ENCODE measurements around the gene SHD. TPM values are rescaled to one million over a fixed set of nuclear protein-coding genes. Genes with fewer than 3 reads are reported as not detected.

Gene SHD
- total RNA-seq, 1 donor from 2014 or later: not detected

DNA sequence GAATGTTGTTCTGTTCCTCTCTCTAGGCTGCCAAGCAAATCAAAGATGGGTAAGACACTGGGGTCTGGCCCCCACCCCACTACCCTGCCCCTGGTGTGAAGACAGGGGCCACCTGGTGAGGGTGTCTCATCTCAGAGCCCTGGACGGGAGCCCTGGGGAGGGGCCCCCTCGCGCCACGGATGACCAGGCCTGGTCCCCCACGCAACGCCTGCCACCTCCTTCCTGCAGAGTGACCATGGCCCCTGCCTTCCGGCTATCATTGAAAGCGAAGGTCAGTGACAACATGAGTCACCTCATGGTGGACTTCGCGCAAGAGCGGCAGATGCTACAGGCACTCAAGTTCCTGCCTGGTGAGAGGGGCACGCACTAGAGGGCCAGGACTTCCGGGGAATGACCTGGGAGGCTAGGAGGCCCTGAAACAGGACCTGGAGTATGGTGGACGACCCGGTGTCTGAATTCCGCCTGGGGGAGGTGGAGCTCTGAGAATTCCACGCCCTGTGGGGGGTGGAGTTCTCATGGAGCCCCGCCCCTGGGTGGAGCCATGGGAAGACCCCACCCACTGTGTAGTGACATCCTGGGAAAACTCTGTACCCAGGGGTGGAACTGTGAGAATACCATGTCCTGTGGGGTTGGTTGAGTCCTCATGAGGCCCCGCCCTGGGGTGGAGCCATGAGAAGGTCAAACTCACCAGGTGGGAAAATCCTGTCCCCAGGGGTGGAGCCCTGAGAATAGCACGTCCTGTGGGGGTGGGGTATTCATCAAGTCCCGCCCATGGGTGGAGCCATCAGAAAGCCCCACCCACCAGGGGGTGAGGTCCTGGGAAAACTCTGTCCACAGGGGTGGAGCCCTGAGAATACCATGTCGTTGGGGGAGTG, 31.4 kb downstream of the SHD start:
- TF ChIP-seq, protein P1, sequence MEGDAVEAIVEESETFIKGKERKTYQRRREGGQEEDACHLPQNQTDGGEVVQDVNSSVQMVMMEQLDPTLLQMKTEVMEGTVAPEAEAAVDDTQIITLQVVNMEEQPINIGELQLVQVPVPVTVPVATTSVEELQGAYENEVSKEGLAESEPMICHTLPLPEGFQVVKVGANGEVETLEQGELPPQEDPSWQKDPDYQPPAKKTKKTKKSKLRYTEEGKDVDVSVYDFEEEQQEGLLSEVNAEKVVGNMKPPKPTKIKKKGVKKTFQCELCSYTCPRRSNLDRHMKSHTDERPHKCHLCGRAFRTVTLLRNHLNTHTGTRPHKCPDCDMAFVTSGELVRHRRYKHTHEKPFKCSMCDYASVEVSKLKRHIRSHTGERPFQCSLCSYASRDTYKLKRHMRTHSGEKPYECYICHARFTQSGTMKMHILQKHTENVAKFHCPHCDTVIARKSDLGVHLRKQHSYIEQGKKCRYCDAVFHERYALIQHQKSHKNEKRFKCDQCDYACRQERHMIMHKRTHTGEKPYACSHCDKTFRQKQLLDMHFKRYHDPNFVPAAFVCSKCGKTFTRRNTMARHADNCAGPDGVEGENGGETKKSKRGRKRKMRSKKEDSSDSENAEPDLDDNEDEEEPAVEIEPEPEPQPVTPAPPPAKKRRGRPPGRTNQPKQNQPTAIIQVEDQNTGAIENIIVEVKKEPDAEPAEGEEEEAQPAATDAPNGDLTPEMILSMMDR (IDR thresholded peaks at IDR 0.05; ENCODE audit: insufficient read depth, low read length, poor library complexity, severe bottlenecking): no peak
- Histone ChIP-seq H3K27me3 (ENCODE audit: control insufficient read depth, insufficient read depth, low read length) (no peaks in the 10 kb centered on the region), H3K36me3 (ENCODE audit: control insufficient read depth, insufficient read depth, low read length) (no peaks in the 10 kb centered on the region), H3K4me3 (ENCODE audit: low read depth, low read length) (no peak overlapping the region)
- no peak for DNase-seq (ENCODE audit: low read depth)

DNA sequence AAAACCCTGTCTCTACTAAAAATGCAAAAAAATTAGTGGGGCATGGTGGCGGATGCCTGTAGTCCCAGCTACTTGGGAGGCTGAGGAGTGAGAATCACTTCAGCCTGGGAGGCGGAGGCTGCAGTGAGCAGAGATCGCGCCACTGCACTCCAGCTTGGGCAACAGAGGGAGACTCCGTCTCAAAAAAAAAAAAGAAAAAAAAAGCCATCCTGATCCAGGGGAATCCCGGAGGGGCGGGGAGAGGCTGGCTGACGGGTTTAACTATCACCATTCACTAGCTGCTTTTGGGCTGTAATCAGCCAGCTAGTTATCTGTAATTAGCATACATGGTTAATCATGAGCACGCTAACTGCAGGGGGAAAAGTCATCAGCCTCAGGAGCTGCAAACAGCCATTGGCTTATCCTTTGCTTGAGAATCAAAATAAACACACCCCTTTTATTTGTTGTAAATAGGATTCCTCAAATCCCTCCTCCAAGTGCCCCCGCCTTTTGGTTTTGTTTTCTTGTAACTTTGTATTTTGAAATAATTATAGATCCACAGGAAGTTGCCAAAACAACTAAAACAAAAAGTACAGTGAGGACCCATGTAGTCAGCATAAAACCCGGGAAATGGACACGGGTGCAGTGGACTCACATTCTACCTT, 34.9 kb downstream of the SHD start:
- no peak overlapping the region for H3K4me3 ChIP-seq (ENCODE audit: low read depth, low read length)
- DNase-seq (ENCODE audit: low read depth): no peak
- TF ChIP-seq, protein P1 (IDR thresholded peaks at IDR 0.05; ENCODE audit: insufficient read depth, low read length, poor library complexity, severe bottlenecking): no peak
- no peaks in the 10 kb centered on the region for H3K36me3 ChIP-seq (ENCODE audit: control insufficient read depth, insufficient read depth, low read length)
- H3K27me3 ChIP-seq (ENCODE audit: control insufficient read depth, insufficient read depth, low read length): no peaks in the 10 kb centered on the region

DNA sequence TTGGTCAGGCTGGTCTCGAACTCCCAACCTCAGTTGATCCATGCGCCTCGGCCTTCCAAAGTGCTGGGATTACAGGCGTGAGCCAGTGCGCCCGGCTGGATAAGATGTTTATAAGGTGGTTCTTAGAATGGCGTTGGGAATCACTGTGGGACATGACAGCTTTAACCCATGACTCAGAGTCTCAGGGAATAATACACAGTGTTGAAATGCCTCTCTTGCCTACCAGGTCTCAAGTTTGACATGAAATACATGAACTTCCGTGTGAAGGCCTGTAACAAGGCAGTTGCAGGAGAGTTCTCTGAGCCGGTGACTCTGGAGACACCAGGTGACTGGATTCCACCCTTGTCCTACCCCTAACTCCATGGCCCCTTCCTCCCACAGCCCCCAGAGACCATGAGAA, 37.9 kb downstream of the SHD start:
- no peak overlapping the region for H3K4me3 ChIP-seq (ENCODE audit: low read depth, low read length)
- TF ChIP-seq, protein P1 (IDR thresholded peaks at IDR 0.05; ENCODE audit: insufficient read depth, low read length, poor library complexity, severe bottlenecking): no peak
- DNase-seq (ENCODE audit: low read depth): no peak
- H3K36me3 ChIP-seq (ENCODE audit: control insufficient read depth, insufficient read depth, low read length): no peaks in the 10 kb centered on the region
- no peaks in the 10 kb centered on the region for H3K27me3 ChIP-seq (ENCODE audit: control insufficient read depth, insufficient read depth, low read length)

DNA sequence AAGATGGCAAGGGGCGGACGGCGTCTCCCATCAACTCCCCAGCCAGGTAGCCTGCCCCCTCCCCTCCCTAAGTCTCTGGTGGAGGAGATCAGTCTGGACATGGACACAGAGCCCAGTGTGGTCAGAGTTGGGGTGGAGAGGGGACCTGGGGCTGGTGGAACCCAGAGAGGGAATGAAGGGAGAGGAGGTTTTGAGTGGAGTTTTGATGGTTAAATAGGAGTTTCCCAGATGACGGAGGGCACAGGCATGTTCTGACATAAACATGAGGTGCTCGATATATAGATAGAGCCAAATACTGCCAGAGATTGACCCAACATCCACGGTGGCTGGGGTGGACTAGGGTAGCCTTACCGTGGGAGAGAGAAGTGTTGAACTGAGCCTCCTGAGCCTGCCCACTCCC, 39.4 kb downstream of the SHD start:
- DNase-seq (ENCODE audit: low read depth): no peak
- TF ChIP-seq, protein P1 (IDR thresholded peaks at IDR 0.05; ENCODE audit: insufficient read depth, low read length, poor library complexity, severe bottlenecking): no peak
- no peaks in the 10 kb centered on the region for H3K27me3 ChIP-seq (ENCODE audit: control insufficient read depth, insufficient read depth, low read length)
- no peak overlapping the region for H3K4me3 ChIP-seq (ENCODE audit: low read depth, low read length)
- H3K36me3 ChIP-seq (ENCODE audit: control insufficient read depth, insufficient read depth, low read length): no peaks in the 10 kb centered on the region

DNA sequence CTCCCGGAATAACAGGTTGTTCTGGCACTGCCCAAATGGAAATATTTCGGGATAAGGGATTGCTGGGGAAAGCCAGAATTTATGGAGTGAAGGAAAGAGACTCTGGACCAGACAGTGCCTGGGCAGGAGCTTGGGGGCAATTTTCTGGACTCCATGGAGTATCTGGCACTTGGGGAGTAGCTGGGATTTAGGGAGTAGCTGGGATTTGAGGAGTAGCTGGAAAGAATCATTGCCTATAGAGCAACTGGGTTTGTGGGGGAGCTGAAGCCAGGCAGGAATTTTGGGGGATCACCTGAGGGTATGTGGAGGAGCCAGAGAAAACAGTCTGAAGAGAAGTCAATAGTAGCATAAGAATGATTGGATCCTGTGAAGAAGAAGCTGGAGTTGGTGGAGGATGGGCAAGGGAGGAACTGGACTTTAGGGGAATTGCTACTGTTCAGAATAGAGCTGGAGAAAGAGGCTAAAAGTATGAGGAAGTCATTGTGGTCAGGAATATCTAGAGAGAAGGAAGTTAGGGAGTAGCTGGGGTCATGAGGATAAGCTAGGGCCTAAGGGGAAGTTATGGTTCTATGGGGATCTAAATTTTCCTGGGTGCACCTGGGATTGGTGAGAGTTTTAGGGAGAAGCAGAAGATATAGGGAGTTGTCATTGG, 40.1 kb downstream of the SHD start:
- Histone ChIP-seq H3K27me3 (ENCODE audit: control insufficient read depth, insufficient read depth, low read length) (no peaks in the 10 kb centered on the region), H3K4me3 (ENCODE audit: low read depth, low read length) (no peak overlapping the region), H3K36me3 (ENCODE audit: control insufficient read depth, insufficient read depth, low read length) (no peaks in the 10 kb centered on the region)
- no peak for DNase-seq (ENCODE audit: low read depth)
- TF ChIP-seq, protein P1 (IDR thresholded peaks at IDR 0.05; ENCODE audit: insufficient read depth, low read length, poor library complexity, severe bottlenecking): no peak
